Measurements from ENCODE around the gene ARSA.
"Not testable (repeated sequence)": the region's sequence is repeated elsewhere in the genome, so short reads cannot be mapped to it uniquely, and the experiment has no call there.

The ARSA gene

GRCh38 chr22:50622723-50623327 lies 5.1 kb downstream of the ARSA start:
- DNase-seq (ENCODE audit: low read depth, low spot score) = no peak

- DNase-seq (ENCODE audit: low read depth, low spot score) = no peak
Measured at GRCh38 chr22:50621948-50622722, 5.8 kb downstream of the ARSA start.

- no peak for DNase-seq (ENCODE audit: low read depth, low spot score)
Measured at GRCh38 chr22:50621356-50621880, 6.5 kb downstream of the ARSA start.

- DNase-seq (ENCODE audit: low read depth, low spot score) = peak; percentile 79
Measured at GRCh38 chr22:50620593-50621355, 7.2 kb downstream of the ARSA start.

GRCh38 chr22:50614296-50614695 lies 13.7 kb downstream of the ARSA start:
- DNase-seq (ENCODE audit: low read depth, low spot score) = not testable (repeated sequence)

GRCh38 chr22:50613291-50613981 lies 14.5 kb downstream of the ARSA start:
- no peak for DNase-seq (ENCODE audit: low read depth, low spot score)

- no peak for DNase-seq (ENCODE audit: low read depth, low spot score)
Measured at GRCh38 chr22:50612528-50613221, 15.3 kb downstream of the ARSA start.

GRCh38 chr22:50612168-50612527 lies 15.8 kb downstream of the ARSA start:
- no peak for DNase-seq (ENCODE audit: low read depth, low spot score)

GRCh38 chr22:50611341-50612060 lies 16.5 kb downstream of the ARSA start:
- no peak for DNase-seq (ENCODE audit: low read depth, low spot score)

- no peak for DNase-seq (ENCODE audit: low read depth, low spot score)
Measured at GRCh38 chr22:50610581-50610980, 17.4 kb downstream of the ARSA start.

GRCh38 chr22:50610041-50610451 lies 17.9 kb downstream of the ARSA start:
- DNase-seq (ENCODE audit: low read depth, low spot score) = no peak

GRCh38 chr22:50609599-50609998 lies 18.4 kb downstream of the ARSA start:
- DNase-seq (ENCODE audit: low read depth, low spot score) = no peak

- no peak for DNase-seq (ENCODE audit: low read depth, low spot score)
Measured at GRCh38 chr22:50608996-50609395, 19.0 kb downstream of the ARSA start.

- not testable (repeated sequence) for DNase-seq (ENCODE audit: low read depth, low spot score)
Measured at GRCh38 chr22:50608058-50608840, 19.7 kb downstream of the ARSA start.

GRCh38 chr22:50607659-50608020 lies 20.3 kb downstream of the ARSA start:
- DNase-seq (ENCODE audit: low read depth, low spot score) = no peak

- DNase-seq (ENCODE audit: low read depth, low spot score) = no peak
Measured at GRCh38 chr22:50606946-50607658, 20.9 kb downstream of the ARSA start.

GRCh38 chr22:50606165-50606945 lies 21.6 kb downstream of the ARSA start:
- DNase-seq (ENCODE audit: low read depth, low spot score) = no peak

GRCh38 chr22:50605613-50606074 lies 22.3 kb downstream of the ARSA start:
- no peak for DNase-seq (ENCODE audit: low read depth, low spot score)

All from activated CD4-positive, CD25-positive, alpha-beta regulatory T cell treated with anti-CD3 and anti-CD28 coated beads, Interleukin-2, amount 50 U/mL, for 16 hours (primary cell).